Right ventricle myocardium inferior (tissue), 1 donor: ENCODE data around the gene ARHGEF19. TPM values are rescaled to one million over a fixed set of nuclear protein-coding genes. Genes with fewer than 3 reads are reported as not detected.

Source experiments
- total RNA-seq: library from RNA; stranded (reverse); fragmentation: NEBNext Ultra II Directional; extraction: Animal tissue kit (Norgen Biotek cat#: 25700); gene quantifications from one replicate; pipeline ENCODE4 v1.2.1, GENCODE V29; 2021
- donor health status: DM: no; HTN: yes; CAD: no; lungs with severe emphysema.

Gene ARHGEF19
- total RNA-seq, 1 donor from 2014 or later, result 2.8 TPM

Other genes starting within 250 kb of the ARHGEF19 start
- 23.4 TPM for gene ZBTB17, start 236.6 kb downstream of the ARHGEF19 start, total RNA-seq
- gene SRARP, start 208.4 kb downstream of the ARHGEF19 start, total RNA-seq, result 0.41 TPM
- gene HSPB7, start 194.6 kb downstream of the ARHGEF19 start, total RNA-seq, result 4,074 TPM
- gene CLCNKA, start 190.6 kb downstream of the ARHGEF19 start, total RNA-seq, result 0.19 TPM
- 2.2 TPM for gene CLCNKB, start 168.9 kb downstream of the ARHGEF19 start, total RNA-seq
- gene FAM131C, start 139.0 kb downstream of the ARHGEF19 start, total RNA-seq, result 5.9 TPM
- gene EPHA2, start 56.6 kb downstream of the ARHGEF19 start, total RNA-seq, result 7.3 TPM
- gene CPLANE2, start 24.5 kb upstream of the ARHGEF19 start, total RNA-seq, result 11.8 TPM
- 21.9 TPM for gene FBXO42, start 139.8 kb upstream of the ARHGEF19 start, total RNA-seq
- gene SZRD1, start 154.6 kb upstream of the ARHGEF19 start, total RNA-seq, result 108 TPM
- not detected for gene SPATA21, start 224.8 kb upstream of the ARHGEF19 start, total RNA-seq
- 17.7 TPM for gene NECAP2, start 228.1 kb upstream of the ARHGEF19 start, total RNA-seq